Measurements from ENCODE around the gene FAM161B. TPM values are rescaled to one million over a fixed set of nuclear protein-coding genes. Genes with fewer than 3 reads are reported as not detected.
"Not testable (repeated sequence)": the region's sequence is repeated elsewhere in the genome, so short reads cannot be mapped to it uniquely, and the experiment has no call there.

The FAM161B gene
- total RNA-seq, 1 experiment from 2014 or later = 2.8 TPM

DNA sequence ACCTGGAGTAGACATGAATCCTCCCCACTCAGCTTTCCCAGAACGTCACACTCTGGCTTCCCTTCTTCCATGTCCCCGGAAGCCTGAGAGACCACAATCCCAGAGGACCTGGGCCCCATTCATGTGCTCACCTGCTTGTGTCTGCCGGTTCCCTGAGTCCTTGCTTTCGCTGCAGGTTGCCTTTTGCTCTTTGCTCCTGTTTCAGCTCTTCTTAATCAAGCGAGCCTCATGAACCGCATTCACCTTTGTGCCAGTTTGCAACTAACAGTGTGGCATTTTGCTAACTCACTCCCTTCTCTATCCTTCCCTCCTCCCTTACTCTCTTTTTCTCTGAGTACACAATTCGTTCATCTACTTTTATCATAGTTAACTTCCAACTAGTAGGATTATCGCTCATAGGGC is 46.1 kb upstream of the FAM161B start:
- TF ChIP-seq EZH2 (IDR thresholded peaks at IDR 0.05; ENCODE audit: low read length, unreplicated experiment) (no peak), EZH2phosphoT487 (IDR thresholded peaks at IDR 0.05; ENCODE audit: borderline replicate concordance, low read length) (no peak)
- TF ChIP-seq, protein P1, sequence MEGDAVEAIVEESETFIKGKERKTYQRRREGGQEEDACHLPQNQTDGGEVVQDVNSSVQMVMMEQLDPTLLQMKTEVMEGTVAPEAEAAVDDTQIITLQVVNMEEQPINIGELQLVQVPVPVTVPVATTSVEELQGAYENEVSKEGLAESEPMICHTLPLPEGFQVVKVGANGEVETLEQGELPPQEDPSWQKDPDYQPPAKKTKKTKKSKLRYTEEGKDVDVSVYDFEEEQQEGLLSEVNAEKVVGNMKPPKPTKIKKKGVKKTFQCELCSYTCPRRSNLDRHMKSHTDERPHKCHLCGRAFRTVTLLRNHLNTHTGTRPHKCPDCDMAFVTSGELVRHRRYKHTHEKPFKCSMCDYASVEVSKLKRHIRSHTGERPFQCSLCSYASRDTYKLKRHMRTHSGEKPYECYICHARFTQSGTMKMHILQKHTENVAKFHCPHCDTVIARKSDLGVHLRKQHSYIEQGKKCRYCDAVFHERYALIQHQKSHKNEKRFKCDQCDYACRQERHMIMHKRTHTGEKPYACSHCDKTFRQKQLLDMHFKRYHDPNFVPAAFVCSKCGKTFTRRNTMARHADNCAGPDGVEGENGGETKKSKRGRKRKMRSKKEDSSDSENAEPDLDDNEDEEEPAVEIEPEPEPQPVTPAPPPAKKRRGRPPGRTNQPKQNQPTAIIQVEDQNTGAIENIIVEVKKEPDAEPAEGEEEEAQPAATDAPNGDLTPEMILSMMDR (conservative IDR thresholded peaks at IDR 0.05; ENCODE audit: low read depth, low read length) = no peak
- Histone ChIP-seq H3K36me3 (ENCODE audit: low read depth, low read length) (no peaks in the 10 kb centered on the region), H4K20me1 (ENCODE audit: low read length) (no peaks in the 10 kb centered on the region), H3F3A (ENCODE audit: low read length, unreplicated experiment) (no peaks in the 10 kb centered on the region), H3K9me3 (ENCODE audit: low read length) (no peaks in the 10 kb centered on the region), H3K9me2 (replicated peaks; ENCODE audit: low read length) (no peaks in the 10 kb centered on the region), H2AFZ (ENCODE audit: low read length) (no peak overlapping the region), H3K4me2 (ENCODE audit: low read length) (no peak overlapping the region), H3K27ac (ENCODE audit: low read length) (no peak overlapping the region), H3K9ac (ENCODE audit: low read length) (no peak overlapping the region), H3K79me2 (ENCODE audit: low read length) (no peaks in the 10 kb centered on the region), H3K4me3 (ENCODE audit: low read length) (no peak overlapping the region), H3K4me1 (ENCODE audit: insufficient read depth, low read length) (no peaks in the 10 kb centered on the region), H3K27me3 (ENCODE audit: low read length) (no peaks in the 10 kb centered on the region)
- DNase-seq (no peak), ATAC-seq (no peak)
- no TSS peak for BruUV-seq (replicated peaks)
- intact Hi-C loops (cut with micrococcal nuclease) = no loop called here
- POLR2A ChIA-PET (ENCODE audit: unreplicated experiment) = interaction anchor here (0.6 kb wide), 1 partner anchor 128 kb away, joined by 5 read pairs; no protein-coding TSS in a partner anchor
- CTCF ChIA-PET = no interaction called here

GRCh38 chr14:73994926-73995325 is 45.0 kb upstream of the FAM161B start:
- H3F3A ChIP-seq (ENCODE audit: low read length, unreplicated experiment); H3K27me3 ChIP-seq (ENCODE audit: low read length); H3K27ac ChIP-seq (ENCODE audit: low read length); H3K4me2 ChIP-seq (ENCODE audit: low read length); ATAC-seq; H3K9me3 ChIP-seq (ENCODE audit: low read length); CTCF ChIA-PET; H3K4me3 ChIP-seq (ENCODE audit: low read length); H3K4me1 ChIP-seq (ENCODE audit: insufficient read depth, low read length); H3K9ac ChIP-seq (ENCODE audit: low read length); H3K36me3 ChIP-seq (ENCODE audit: low read depth, low read length); H3K9me2 ChIP-seq (replicated peaks; ENCODE audit: low read length); H3K79me2 ChIP-seq (ENCODE audit: low read length); POLR2A ChIA-PET (ENCODE audit: unreplicated experiment); DNase-seq; intact Hi-C loops (cut with micrococcal nuclease); BruUV-seq (replicated peaks); H2AFZ ChIP-seq (ENCODE audit: low read length); H4K20me1 ChIP-seq (ENCODE audit: low read length): not testable (repeated sequence)

DNA sequence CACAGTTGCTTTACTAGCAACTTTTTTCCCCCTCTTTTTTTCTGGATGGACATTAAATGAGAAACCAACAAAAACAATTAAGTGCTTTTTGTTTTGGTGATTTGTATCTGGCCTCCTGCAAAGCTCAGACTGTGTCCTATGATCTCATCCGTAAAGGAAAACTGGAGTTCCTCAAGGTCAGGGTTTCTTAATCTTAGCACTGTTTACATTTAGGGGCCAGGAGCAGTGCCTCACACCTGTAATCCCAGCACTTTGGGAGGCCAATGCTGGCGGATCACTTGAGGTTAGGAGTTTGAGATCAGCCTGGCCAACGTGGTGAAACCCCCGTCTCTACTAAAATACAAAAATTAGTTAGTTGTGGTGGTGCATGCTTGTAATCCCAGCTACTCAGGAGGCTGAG is 41.2 kb upstream of the FAM161B start:
- no peak for ATAC-seq
- no peaks in the 10 kb centered on the region for H3K27me3 ChIP-seq (ENCODE audit: low read length)
- H3K4me3 ChIP-seq (ENCODE audit: low read length) = no peak overlapping the region
- H3K36me3 ChIP-seq (ENCODE audit: low read depth, low read length) = no peaks in the 10 kb centered on the region
- H3K4me2 ChIP-seq (ENCODE audit: low read length) = no peak overlapping the region
- CTCF ChIA-PET = no interaction called here
- H3K9ac ChIP-seq (ENCODE audit: low read length) = no peak overlapping the region
- no peaks in the 10 kb centered on the region for H3K4me1 ChIP-seq (ENCODE audit: insufficient read depth, low read length)
- no peak overlapping the region for H3K27ac ChIP-seq (ENCODE audit: low read length)
- H3K79me2 ChIP-seq (ENCODE audit: low read length) = no peaks in the 10 kb centered on the region
- no peaks in the 10 kb centered on the region for H4K20me1 ChIP-seq (ENCODE audit: low read length)
- no peaks in the 10 kb centered on the region for H3K9me2 ChIP-seq (replicated peaks; ENCODE audit: low read length)
- DNase-seq = no peak
- no peak for TF ChIP-seq EZH2 (IDR thresholded peaks at IDR 0.05; ENCODE audit: low read length, unreplicated experiment)
- TF ChIP-seq, protein P1 (conservative IDR thresholded peaks at IDR 0.05; ENCODE audit: low read depth, low read length) = no peak
- no peak for TF ChIP-seq EZH2phosphoT487 (IDR thresholded peaks at IDR 0.05; ENCODE audit: borderline replicate concordance, low read length)
- no peak overlapping the region for H2AFZ ChIP-seq (ENCODE audit: low read length)
- BruUV-seq (replicated peaks) = no TSS peak
- H3K9me3 ChIP-seq (ENCODE audit: low read length) = no peaks in the 10 kb centered on the region
- no peaks in the 10 kb centered on the region for H3F3A ChIP-seq (ENCODE audit: low read length, unreplicated experiment)
- POLR2A ChIA-PET (ENCODE audit: unreplicated experiment) = no interaction called here
- intact Hi-C loops (cut with micrococcal nuclease) = no loop called here

DNA sequence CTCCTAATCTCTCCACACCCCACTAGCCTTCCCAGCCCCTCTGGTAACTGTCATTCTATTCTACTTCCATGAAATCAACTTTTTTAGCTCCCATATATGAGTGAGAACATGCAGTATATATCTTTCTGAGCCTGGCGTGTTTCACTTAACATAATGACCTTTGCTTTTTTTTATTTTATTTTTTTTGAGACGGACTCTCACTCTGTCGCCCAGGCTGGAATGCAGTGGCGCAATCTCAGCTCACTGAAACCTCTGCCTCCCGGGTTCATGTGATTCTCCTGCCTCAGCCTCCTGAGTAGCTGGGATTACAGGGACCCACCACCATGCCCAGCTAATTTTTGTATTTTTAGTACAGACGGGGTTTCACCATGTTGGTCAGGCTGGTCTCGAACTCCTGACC is 38.8 kb upstream of the FAM161B start:
- H3K9ac ChIP-seq (ENCODE audit: low read length); BruUV-seq (replicated peaks); H3K4me1 ChIP-seq (ENCODE audit: insufficient read depth, low read length); intact Hi-C loops (cut with micrococcal nuclease); H3K9me2 ChIP-seq (replicated peaks; ENCODE audit: low read length); H4K20me1 ChIP-seq (ENCODE audit: low read length); H3K36me3 ChIP-seq (ENCODE audit: low read depth, low read length); H3K79me2 ChIP-seq (ENCODE audit: low read length); H3K4me3 ChIP-seq (ENCODE audit: low read length); DNase-seq; CTCF ChIA-PET; H3K4me2 ChIP-seq (ENCODE audit: low read length); H3K9me3 ChIP-seq (ENCODE audit: low read length); H3K27me3 ChIP-seq (ENCODE audit: low read length); POLR2A ChIA-PET (ENCODE audit: unreplicated experiment); H3F3A ChIP-seq (ENCODE audit: low read length, unreplicated experiment); ATAC-seq; H3K27ac ChIP-seq (ENCODE audit: low read length); H2AFZ ChIP-seq (ENCODE audit: low read length): not testable (repeated sequence)
